B cell (primary cell): ENCODE measurements around the gene LIPG. TPM values are rescaled to one million over a fixed set of nuclear protein-coding genes. Genes with fewer than 3 reads are reported as not detected.
"Not testable (repeated sequence)": the region's sequence is repeated elsewhere in the genome, so short reads cannot be mapped to it uniquely, and the experiment has no call there.

ENCODE experiments used
- ATAC-seq: fragments of 200-7000 bp; cut with Tn5 transposase; one replicate; pipeline ENCODE4 v1.10.0; 2021; ENCODE audit warnings: low read depth, mild to moderate bottlenecking, moderate number of reproducible peaks, moderate library complexity
- CTCF ChIA-PET: fragments of 350-600 bp; sonication (Branson Sonifier 250); formaldehyde crosslinking; loops from one replicate; lab custom pipeline; 2021; ENCODE audit warnings: antibody characterized with exemption, inconsistent platforms; lab: Charles Lee
- POLR2A ChIA-PET: fragments of 350-600 bp; sonication (Branson Sonifier 250); formaldehyde crosslinking; loops from one replicate; lab custom pipeline; 2021; ENCODE audit warnings: antibody characterized with exemption; lab: Charles Lee
- DNase-seq: peaks from one replicate; pipeline ENCODE4 v3.0.0; 2013
- H2AFZ ChIP-seq: 2 replicates; pipeline ENCODE4 v1.6.1; 2012; ENCODE audit warnings: mild to moderate bottlenecking, low read depth, low read length; ENCODE audit not compliant: insufficient read depth, poor library complexity, severe bottlenecking
- H3K27ac ChIP-seq, 2 donors: 1 replicate in 1 of 2; 2 replicates in 1 of 2; pipeline ENCODE4 v1.5.1; 2012 to 2013; ENCODE audit warnings: low read length in 2 of 2, mild to moderate bottlenecking in 2 of 2, moderate library complexity in 1 of 2
- H3K27me3 ChIP-seq, 4 experiments: fragments of 200-600 bp in 1 of 4; sonication (generic) in 1 of 4; replicated peaks in 1 of 4; 1 replicate in 2 of 4; 2 replicates in 2 of 4; pipeline versions ENCODE4 v1.6.1 to v1.7.0; 2013 to 2016; ENCODE audit warnings: low read length in 3 of 4, mild to moderate bottlenecking in 2 of 4, mixed read lengths in 1 of 4, moderate library complexity in 1 of 4; ENCODE audit not compliant: insufficient read depth in 4 of 4, control insufficient read depth in 3 of 4; ENCODE audit errors: control extremely low read depth in 1 of 4
- H3K36me3 ChIP-seq, 2 experiments: replicated peaks in 1 of 2; 1 replicate in 1 of 2; 2 replicates in 1 of 2; pipeline versions ENCODE4 v1.6.1 to v1.7.1; 2013; ENCODE audit warnings: low read length in 1 of 2; ENCODE audit not compliant: insufficient read depth in 2 of 2, control insufficient read depth in 1 of 2; ENCODE audit errors: control extremely low read depth in 1 of 2, extremely low read depth in 1 of 2
- H3K4me1 ChIP-seq, 2 donors: fragments of 200-600 bp in 1 of 2; sonication (generic) in 1 of 2; 1 replicate in 1 of 2; 2 replicates in 1 of 2; pipeline versions ENCODE4 v1.5.1 to v1.6.1; 2013 to 2017; ENCODE audit warnings: low read length in 2 of 2; ENCODE audit not compliant: control insufficient read depth in 2 of 2, insufficient read depth in 2 of 2
- H3K4me2 ChIP-seq: replicated peaks from 2 replicates; pipeline ENCODE3; 2012; ENCODE audit warnings: mild to moderate bottlenecking, low read depth, low read length; ENCODE audit not compliant: poor library complexity, severe bottlenecking
- H3K4me3 ChIP-seq, 5 experiments: fragments of 200-600 bp in 1 of 5; sonication (generic) in 1 of 5; 1 replicate in 3 of 5; 2 replicates in 2 of 5; pipeline versions ENCODE4 v1.5.1 to v1.7.0; 2011 to 2016; ENCODE audit warnings: low read length in 4 of 5, mild to moderate bottlenecking in 4 of 5, low read depth in 2 of 5, control low read depth in 1 of 5, moderate library complexity in 1 of 5; ENCODE audit not compliant: insufficient read depth in 1 of 5; ENCODE audit errors: control extremely low read depth in 1 of 5, extremely low read depth in 1 of 5
- H3K79me2 ChIP-seq: fragments of 200-600 bp; sonication (generic); one replicate; pipeline ENCODE4 v1.6.0; 2016; ENCODE audit warnings: low read length; ENCODE audit not compliant: control insufficient read depth, insufficient read depth
- H3K9ac ChIP-seq: fragments of 200-600 bp; sonication (generic); 2 replicates; pipeline ENCODE4 v1.6.1; 2017; ENCODE audit warnings: mild to moderate bottlenecking, low read length, moderate library complexity
- H3K9me3 ChIP-seq, 3 donors: one replicate each; pipeline versions ENCODE4 v1.6.1 to v1.7.1; 2013; ENCODE audit warnings: low read length in 2 of 3; ENCODE audit not compliant: control insufficient read depth in 2 of 3, insufficient read depth in 1 of 3; ENCODE audit errors: control extremely low read depth in 1 of 3
- H4K20me1 ChIP-seq: 2 replicates; pipeline ENCODE4 v1.6.0; 2012; ENCODE audit warnings: mild to moderate bottlenecking, low read length; ENCODE audit not compliant: insufficient read depth, control insufficient read depth, poor library complexity, severe bottlenecking
- H3K27ac Mint-ChIP-seq: one replicate; pipeline ENCODE4 v1.8.0; 2021; ENCODE audit warnings: mixed read lengths
- H3K27me3 Mint-ChIP-seq: one replicate; pipeline ENCODE4 v1.8.0; 2021; ENCODE audit warnings: mixed read lengths
- H3K4me1 Mint-ChIP-seq: one replicate; pipeline ENCODE4 v1.8.0; 2021; ENCODE audit warnings: mixed read lengths
- H3K4me3 Mint-ChIP-seq: one replicate; pipeline ENCODE4 v1.8.0; 2021; ENCODE audit warnings: mixed read lengths
- H3K9me3 Mint-ChIP-seq: one replicate; pipeline ENCODE4 v1.8.0; 2022; ENCODE audit warnings: mixed read lengths; ENCODE audit not compliant: insufficient read depth
- EZH2 ChIP-seq: IDR thresholded peaks from 2 replicates; pipeline ENCODE4 v1.6.1; 2012; ENCODE audit warnings: borderline replicate concordance, low read depth, mild to moderate bottlenecking, moderate library complexity, low read length; ENCODE audit not compliant: insufficient read depth, poor library complexity, severe bottlenecking
- WGBS: methylation state at CpG from one replicate; pipeline ENCODE4 v1.1.5; 2013; ENCODE audit warnings: missing lambda C conversion rate; ENCODE audit not compliant: insufficient coverage; 5-methylcytosine and 5-hydroxymethylcytosine counted together
- intact Hi-C: fragments of 100-400 bp; cut with micrococcal nuclease; formaldehyde crosslinking; loops from one replicate; pipeline ENCODE4 v1.10.0; 2022
- polyA plus RNA-seq: library from polyadenylated mRNA; depleted of rRNA; stranded (reverse); fragments of >200 nt; gene quantifications from 2 replicates; pipeline ENCODE4 v1.2.3, GENCODE V29; 2012
- total RNA-seq, 2 donors: library from RNA; stranded (reverse); fragments of 120-200 nt in 1 of 2; gene quantifications; 1 replicate in 1 of 2; 2 replicates in 1 of 2; pipeline versions ENCODE4 v1.2.3 to v1.2.4, GENCODE V29; 2013 to 2022

Gene LIPG
- total and polyA plus RNA-seq, 2 donors (not counting 1 experiment from before 2014, with no cell fraction given): not detected

GRCh38 chr18:49579583-49579982 is 17.7 kb downstream of the LIPG start:
- POLR2A ChIA-PET, H3K4me3 Mint-ChIP-seq, H3K27ac Mint-ChIP-seq, H3K79me2 ChIP-seq, H4K20me1 ChIP-seq, CTCF ChIA-PET, H3K9ac ChIP-seq, H2AFZ ChIP-seq, DNase-seq, ATAC-seq, H3K4me1 ChIP-seq, H3K4me1 Mint-ChIP-seq, H3K4me2 ChIP-seq, H3K9me3 Mint-ChIP-seq, H3K9me3 ChIP-seq, H3K4me3 ChIP-seq, intact Hi-C loops, H3K36me3 ChIP-seq, H3K27me3 ChIP-seq, H3K27ac ChIP-seq: not testable (repeated sequence)
- no CpG with 5 or more reads among the region's 2 CpGs for WGBS
- peaks cover 20% of the 10 kb centered on the region for H3K27me3 Mint-ChIP-seq

GRCh38 chr18:49580279-49580678 is 18.4 kb downstream of the LIPG start:
- Histone ChIP-seq H3K4me3 (no peak overlapping the region), H3K36me3 (no peaks in the 10 kb centered on the region), H4K20me1 (no peaks in the 10 kb centered on the region), H3K27ac (no peak overlapping the region), H3K4me1 (no peaks in the 10 kb centered on the region), H3K79me2 (no peaks in the 10 kb centered on the region), H3K4me2 (no peak overlapping the region), H3K9me3 (no peaks in the 10 kb centered on the region), H3K9ac (no peak overlapping the region), H2AFZ (no peak overlapping the region), H3K27me3 (peaks cover 0 to 4% (median 0%) of the 10 kb centered on the region in 4 experiments)
- Mint-ChIP-seq H3K4me1 (no peaks in the 10 kb centered on the region), H3K27me3 (peaks cover 20% of the 10 kb centered on the region), H3K9me3 (no peaks in the 10 kb centered on the region), H3K27ac (no peak overlapping the region), H3K4me3 (no peak overlapping the region)
- ChIA-PET POLR2A (no interaction called here), CTCF (no interaction called here)
- no CpG with 5 or more reads among the region's 1 CpG for WGBS
- intact Hi-C loops: no loop called here
- DNase-seq: no peak
- no peak for TF ChIP-seq EZH2
- ATAC-seq: no peak
